Lung (tissue), 12 donors: ENCODE results near the gene CD1E. TPM values are rescaled to one million over a fixed set of nuclear protein-coding genes. Genes with fewer than 3 reads are reported as not detected.

Source experiments
- ATAC-seq: fragments of 200-7000 bp; cut with Tn5 transposase; one replicate; pipeline ENCODE4 v1.9.1; 2020; ENCODE audit warnings: moderate number of reproducible peaks; ENCODE audit not compliant: insufficient read depth, low FRiP score
- DNase-seq, 3 donors: peaks; one replicate each; pipeline ENCODE4 v3.0.0-alpha.2; 2013 to 2017
- H3K27ac ChIP-seq, 2 donors: one replicate each; pipeline ENCODE4 v1.5.1; 2013; ENCODE audit warnings: mild to moderate bottlenecking in 2 of 2, moderate library complexity in 2 of 2, control low read depth in 1 of 2, inconsistent platforms in 1 of 2, low read depth in 1 of 2, low read length in 1 of 2
- H3K27me3 ChIP-seq, 3 donors: one replicate each; pipeline ENCODE4 v1.5.1; 2013; ENCODE audit warnings: low read length in 2 of 3; ENCODE audit not compliant: control insufficient read depth in 3 of 3, insufficient read depth in 3 of 3
- H3K36me3 ChIP-seq, 4 donors: one replicate each; pipeline ENCODE4 v1.5.1; 2013; ENCODE audit warnings: low read length in 4 of 4, mild to moderate bottlenecking in 1 of 4, moderate library complexity in 1 of 4; ENCODE audit not compliant: control insufficient read depth in 4 of 4, insufficient read depth in 4 of 4
- H3K4me1 ChIP-seq, 5 donors: one replicate each; pipeline ENCODE4 v1.5.1; 2013; ENCODE audit warnings: low read length in 5 of 5, mild to moderate bottlenecking in 2 of 5, moderate library complexity in 1 of 5; ENCODE audit not compliant: control insufficient read depth in 5 of 5, insufficient read depth in 5 of 5
- H3K4me3 ChIP-seq: one replicate; pipeline ENCODE4 v1.5.1; 2013; ENCODE audit warnings: mild to moderate bottlenecking, control low read depth, moderate library complexity
- H3K9ac ChIP-seq, 2 donors: one replicate each; pipeline ENCODE4 v1.5.1; 2013; ENCODE audit warnings: low read length in 2 of 2, control low read depth in 1 of 2; ENCODE audit not compliant: insufficient read depth in 1 of 2
- H3K9me3 ChIP-seq, 4 donors: one replicate each; pipeline ENCODE4 v1.5.1; 2013; ENCODE audit warnings: low read length in 3 of 4, mild to moderate bottlenecking in 1 of 4, moderate library complexity in 1 of 4; ENCODE audit not compliant: control insufficient read depth in 4 of 4, insufficient read depth in 3 of 4
- CTCF ChIP-seq: IDR thresholded peaks from 2 replicates; pipeline ENCODE4 v1.5.1; 2012; ENCODE audit warnings: mild to moderate bottlenecking; ENCODE audit errors: control extremely low read depth, extremely low read depth
- WGBS, 2 donors: extraction: QIAGEN DNeasy Blood & Tissue Kit; methylation state at CpG; one replicate each; pipeline ENCODE4 v1.1.7; 2013; 5-methylcytosine and 5-hydroxymethylcytosine counted together
- polyA plus RNA-seq, 2 donors: library from polyadenylated mRNA; stranded (reverse); fragments of 200-250 nt; gene quantifications; one replicate each; pipeline ENCODE4 v1.2.1, GENCODE V29; 2013
- total RNA-seq, 2 donors: library from RNA; depleted of rRNA in 1 of 2; stranded (reverse); fragments of >200 nt in 1 of 2; gene quantifications; one replicate each; pipeline ENCODE4 v1.2.1, GENCODE V29; 2014 to 2021
- donor health status: control.
- donor health status: control.
- donor health status: Bipolar disorder and iron deficiency.
- donor health status: healthy.
- donor health status: DM: yes; HTN: yes; CAD: no.

CD1E gene
- total and polyA plus RNA-seq, 4 donors = 0.30 to 1.3 (median 0.52) TPM

GRCh38 chr1:158356616-158357015 is 2.9 kb downstream of the CD1E start:
- Histone ChIP-seq H3K9me3 (no peaks in the 10 kb centered on the region), H3K4me3 (no peak overlapping the region), H3K36me3 (no peaks in the 10 kb centered on the region), H3K9ac (no peak overlapping the region), H3K27ac (no peak overlapping the region), H3K4me1 (no peaks in the 10 kb centered on the region), H3K27me3 (peaks cover 0 to 3% (median 0%) of the 10 kb centered on the region in 3 donors)
- TF ChIP-seq CTCF = no peak
- no peak for ATAC-seq
- no peak for DNase-seq
- WGBS, 2 donors = 66 to 83% methylated on average over 3 of the region's 3 CpGs

- Histone ChIP-seq H3K4me1 (no peaks in the 10 kb centered on the region), H3K27me3 (peaks cover 0 to 3% (median 0%) of the 10 kb centered on the region in 3 donors), H3K27ac (no peak overlapping the region), H3K9ac (no peak overlapping the region), H3K4me3 (no peak overlapping the region), H3K9me3 (no peaks in the 10 kb centered on the region), H3K36me3 (no peaks in the 10 kb centered on the region)
- TF ChIP-seq CTCF = no peak
- ATAC-seq (no peak), DNase-seq (no peak)
- 88 to 93% methylated on average over 1 of the region's 1 CpG for WGBS, 2 donors
Observed at GRCh38 chr1:158357441-158357840, 3.7 kb downstream of the CD1E start.

- WGBS, 2 donors = 44 to 65% methylated on average over 1 of the region's 1 CpG
- no peaks in the 10 kb centered on the region for H3K36me3 ChIP-seq
- no peak overlapping the region for H3K9ac ChIP-seq
- no peak overlapping the region for H3K4me3 ChIP-seq
- no peak for TF ChIP-seq CTCF
- H3K27me3 ChIP-seq = no peaks in the 10 kb centered on the region
- no peaks in the 10 kb centered on the region for H3K4me1 ChIP-seq
- DNase-seq = no peak
- H3K9me3 ChIP-seq = peaks cover 0 to 2% (median 0%) of the 10 kb centered on the region in 4 donors
- no peak for ATAC-seq
- H3K27ac ChIP-seq = no peak overlapping the region
Observed at GRCh38 chr1:158362482-158362881, 8.8 kb downstream of the CD1E start.

- no peak overlapping the region for H3K4me3 ChIP-seq
- no peak overlapping the region for H3K27ac ChIP-seq
- H3K27me3 ChIP-seq = no peaks in the 10 kb centered on the region
- DNase-seq = no peak
- peaks cover 0 to 2% (median 0%) of the 10 kb centered on the region in 4 donors for H3K9me3 ChIP-seq
- ATAC-seq = no peak
- no peaks in the 10 kb centered on the region for H3K4me1 ChIP-seq
- no peaks in the 10 kb centered on the region for H3K36me3 ChIP-seq
- no peak for TF ChIP-seq CTCF
- no peak overlapping the region for H3K9ac ChIP-seq
- 74 to 81% methylated on average over 1 of the region's 1 CpG for WGBS, 2 donors
Observed at GRCh38 chr1:158362941-158363340, 9.2 kb downstream of the CD1E start.
